Activated CD4-positive, CD25-positive, alpha-beta regulatory T cell (primary cell): Measurements from ENCODE around the gene IER5.
"Not testable (repeated sequence)": the region's sequence is repeated elsewhere in the genome, so short reads cannot be mapped to it uniquely, and the experiment has no call there.

Source experiments
- DNase-seq, 4 experiments: peaks; one replicate each; lab custom pipeline; 2025; lab: John Stamatoyannopoulos, UW

Gene IER5

GRCh38 chr1:181115971-181116370, 27.5 kb downstream of the IER5 start:
- DNase-seq, result not testable (repeated sequence)

GRCh38 chr1:181116819-181117390, 28.4 kb downstream of the IER5 start:
- DNase-seq, result no peak

- DNase-seq, result no peak
Observed at GRCh38 chr1:181117648-181118449, 29.3 kb downstream of the IER5 start.

GRCh38 chr1:181119093-181119989, 30.8 kb downstream of the IER5 start:
- no peak for DNase-seq

GRCh38 chr1:181120924-181121323, 32.4 kb downstream of the IER5 start:
- no peak for DNase-seq

GRCh38 chr1:181121498-181121897, 33.0 kb downstream of the IER5 start:
- DNase-seq, result no peak

GRCh38 chr1:181122222-181122621, 33.7 kb downstream of the IER5 start:
- no peak for DNase-seq

- no peak for DNase-seq
Observed at GRCh38 chr1:181123173-181123572, 34.7 kb downstream of the IER5 start.

- no peak for DNase-seq
Observed at GRCh38 chr1:181124291-181124751, 35.8 kb downstream of the IER5 start.

GRCh38 chr1:181126289-181126688, 37.8 kb downstream of the IER5 start:
- DNase-seq, result no peak

GRCh38 chr1:181126871-181127587, 38.5 kb downstream of the IER5 start:
- no peak for DNase-seq

- no peak for DNase-seq
Observed at GRCh38 chr1:181127898-181128453, 39.5 kb downstream of the IER5 start.

- DNase-seq, result no peak
Observed at GRCh38 chr1:181128592-181129497, 40.3 kb downstream of the IER5 start.

GRCh38 chr1:181129771-181130606, 41.5 kb downstream of the IER5 start:
- DNase-seq, result no peak

GRCh38 chr1:181131255-181131941, 42.9 kb downstream of the IER5 start:
- DNase-seq, result no peak

- DNase-seq, result no peak
Observed at GRCh38 chr1:181133441-181133951, 45.0 kb downstream of the IER5 start.

GRCh38 chr1:181133969-181134418, 45.5 kb downstream of the IER5 start:
- DNase-seq, result no peak

GRCh38 chr1:181134543-181135436, 46.3 kb downstream of the IER5 start:
- no peak for DNase-seq
